A673 (cell line): ENCODE results near the gene LRBA.

Experiments
- CTCF ChIP-seq: fragments of 300-800, 200-600 bp; sonication (generic); conservative IDR thresholded peaks from 2 replicates; pipeline ENCODE4 v1.5.1; 2017; ENCODE audit warnings: low read depth, mild to moderate bottlenecking, antibody characterized with exemption, low read length, moderate library complexity, mixed read lengths
- EZH2 ChIP-seq: fragments of 200-600 bp; sonication (generic); IDR thresholded peaks from 2 replicates; pipeline ENCODE4 v1.6.1; 2017; ENCODE audit warnings: borderline replicate concordance, low read depth, mild to moderate bottlenecking, mixed read lengths, antibody characterized with exemption, low read length; ENCODE audit not compliant: poor library complexity, severe bottlenecking

DNA sequence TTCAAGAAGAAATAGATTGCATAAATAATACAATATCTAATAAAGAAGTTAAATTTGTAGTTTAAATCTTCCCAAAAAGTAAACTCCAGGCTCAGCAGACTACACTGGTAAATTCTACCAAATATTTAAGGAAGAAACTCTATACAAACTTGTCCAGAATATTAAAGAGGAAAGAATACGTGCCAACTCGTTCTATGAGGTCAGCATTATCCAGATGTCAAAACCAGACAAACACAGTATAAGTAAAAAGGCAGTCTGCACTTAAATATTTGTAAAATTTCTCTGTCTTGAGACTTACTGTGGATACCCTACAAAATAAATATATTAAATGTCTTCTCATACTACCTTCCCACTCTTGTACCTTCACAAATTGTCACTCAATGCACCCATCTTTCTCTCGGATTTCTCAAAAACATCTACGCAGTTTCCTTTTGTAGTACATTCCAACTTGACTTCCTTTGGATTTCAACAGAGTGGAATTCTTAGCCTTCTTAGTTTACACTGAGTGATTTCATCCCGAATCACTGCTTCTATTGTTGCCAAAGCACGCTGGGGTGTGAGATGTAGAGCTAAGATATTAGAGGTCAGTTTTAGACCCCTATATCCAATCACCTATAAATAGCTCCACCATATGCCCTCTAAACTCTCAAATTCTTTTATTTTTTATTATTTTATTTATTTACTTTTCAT, 504.8 kb downstream of the LRBA start:
- no peak for TF ChIP-seq CTCF
- TF ChIP-seq EZH2 = no peak
